ENCODE results near the gene SDCBP2.

- no peak for TF ChIP-seq POLR2A (IDR thresholded peaks at IDR 0.05)
- no peak for TF ChIP-seq CTCF (IDR thresholded peaks at IDR 0.05)
Measured at GRCh38 chr20:1360094-1360846, 31.3 kb upstream of the SDCBP2 start.
